ENCODE data around the gene OGDH. TPM values are rescaled to one million over a fixed set of nuclear protein-coding genes. Genes with fewer than 3 reads are reported as not detected.

OGDH gene
- total and polyA plus RNA-seq, 2 of the 13 experiments (the other 11 are each of a cell fraction or from before 2014, with no cell fraction given) = 17.4 to 25.4 TPM

- FAIRE-seq = no peak
- H3K4me2 ChIP-seq (ENCODE audit: low read depth, low read length) = no peak overlapping the region
Measured at GRCh38 chr7:44565795-44566559, 40.5 kb upstream of the OGDH start.

More at GRCh38 chr7:44565795-44566559, 40.5 kb upstream of the OGDH start:
- no TSS peak for BruUV-seq (replicated peaks)
- H3K27me3 ChIP-seq (ENCODE audit: control insufficient read depth in 1 of 2, insufficient read depth in 2 of 2, low read length in 2 of 2) = no peaks in the 10 kb centered on the region
- H3K4me1 ChIP-seq (ENCODE audit: insufficient read depth, low read length) = peaks cover 34% of the 10 kb centered on the region
- H2AFZ ChIP-seq (ENCODE audit: low read length) = no peak overlapping the region
- intact Hi-C loops (cut with micrococcal nuclease; ENCODE audit: unreplicated experiment) (loop anchor here (1.0 to 2.0 kb wide), 3 partner anchors 23 to 325 kb away; no protein-coding TSS in a partner anchor), in situ Hi-C loops (cut with HindIII; ENCODE audit: extremely low pct_ligation_motif_present, low pct_unique_long_range_greater_than_20kb) (no loop called here)
- no peak overlapping the region for H3K9ac ChIP-seq (ENCODE audit: insufficient read depth, low read depth, low read length)
- ChIA-PET POLR2A (interaction anchor here (0.8 to 4.2 kb wide), 8 partner anchors 7 to 113 kb away, joined by 3 to 45 read pairs (median 6); partner anchors contain the start of genes DDX56, NPC1L1, NUDCD3 and OGDH), CTCF (ENCODE audit: low intra/inter-chr PET ratio, low total read pairs) (interaction anchor here (0.8 to 2.5 kb wide), 4 partner anchors 29 to 325 kb away, joined by 3 to 14 read pairs (median 6); no protein-coding TSS in a partner anchor)
- DNase-seq (ENCODE audit: low spot score) (no peak), ATAC-seq (peak; percentile 33)
- H4K20me1 ChIP-seq (ENCODE audit: insufficient read depth, low read length) = no peaks in the 10 kb centered on the region; the same call in 1 of the 2 replicates
- TF ChIP-seq FOSL2 (CRISPR knock-in tag; IDR thresholded peaks at IDR 0.05) (peak; percentile 1; the same call in 1 of the 2 replicates), MZF1 (CRISPR knock-in tag; IDR thresholded peaks at IDR 0.05; ENCODE audit: borderline replicate concordance) (no peak), ZNF766 (CRISPR knock-in tag; IDR thresholded peaks at IDR 0.05; ENCODE audit: borderline replicate concordance) (no peak), ZNF614 (CRISPR knock-in tag; IDR thresholded peaks at IDR 0.05; ENCODE audit: borderline replicate concordance) (peak; percentile 7; the same call in 1 of the 2 replicates), ZNF687 (CRISPR knock-in tag; IDR thresholded peaks at IDR 0.05) (peak; percentile 7; the same call in 1 of the 2 replicates), MYC (CRISPR knock-in tag; IDR thresholded peaks at IDR 0.05; ENCODE audit: borderline replicate concordance) (0 out of 2 replicates have a peak, but pooled peaks have one; percentile 4), ZFP90 (CRISPR knock-in tag; IDR thresholded peaks at IDR 0.05; ENCODE audit: borderline replicate concordance) (0 out of 2 replicates have a peak, but pooled peaks have one; percentile 15)
- no peak overlapping the region for H3K4me3 ChIP-seq (replicated peaks in 1 of 3; ENCODE audit: insufficient read depth in 1 of 3, low read depth in 2 of 3, low read length in 3 of 3)
- WGBS (ENCODE audit: low lambda C conversion rate) = 93% methylated on average over 10 of the region's 16 CpGs
- H3K79me2 ChIP-seq (ENCODE audit: insufficient read depth, low read length) = no peaks in the 10 kb centered on the region
- H3K9me3 ChIP-seq (ENCODE audit: low read length) = no peaks in the 10 kb centered on the region
- H3K27ac ChIP-seq (ENCODE audit: extremely low read length, insufficient read depth, low read length) = no peak overlapping the region
- peaks cover 41 to 62% of the 10 kb centered on the region in 2 experiments for H3K36me3 ChIP-seq (replicated peaks in 1 of 2; ENCODE audit: control insufficient read depth in 1 of 2, insufficient read depth in 2 of 2, low read length in 2 of 2)
